HEK293T (cell line): ENCODE results near the gene VWA3B.

Experiments used
- BHLHE40 ChIP-seq: fragments of 450-650 bp; IDR thresholded peaks from 2 replicates; pipeline ENCODE4 v1.6.1; 2016; ENCODE audit warnings: mild to moderate bottlenecking, moderate library complexity, borderline replicate concordance
- CTBP1 ChIP-seq: fragments of 450-650 bp; IDR thresholded peaks from 2 replicates; pipeline ENCODE4 v1.6.1; 2016; ENCODE audit warnings: borderline replicate concordance
- ELF4 ChIP-seq: fragments of 450-650 bp; IDR thresholded peaks from 2 replicates; pipeline ENCODE4 v1.6.1; 2017; ENCODE audit warnings: antibody characterized with exemption
- FOXA1 ChIP-seq: fragments of 450-650 bp; IDR thresholded peaks from 2 replicates; pipeline ENCODE4 v1.6.1; 2016; ENCODE audit warnings: mild to moderate bottlenecking
- FOXK2 ChIP-seq: fragments of 450-650 bp; IDR thresholded peaks from 2 replicates; pipeline ENCODE4 v1.6.1; 2016; ENCODE audit warnings: mild to moderate bottlenecking
- FOXM1 ChIP-seq: fragments of 450-650 bp; IDR thresholded peaks from 2 replicates; pipeline ENCODE4 v1.6.1; 2017; ENCODE audit warnings: mild to moderate bottlenecking, borderline replicate concordance
- HDGF ChIP-seq: fragments of 450-650 bp; IDR thresholded peaks from 2 replicates; pipeline ENCODE4 v1.6.1; 2017; ENCODE audit warnings: antibody characterized with exemption, borderline replicate concordance
- L3MBTL2 ChIP-seq: fragments of 450-650 bp; conservative IDR thresholded peaks from 2 replicates; pipeline ENCODE4 v1.6.1; 2016; ENCODE audit warnings: mild to moderate bottlenecking
- LEF1 ChIP-seq: fragments of 450-650 bp; IDR thresholded peaks from 2 replicates; pipeline ENCODE4 v1.6.1; 2017; ENCODE audit warnings: mild to moderate bottlenecking, borderline replicate concordance
- NFRKB ChIP-seq: fragments of 450-650 bp; IDR thresholded peaks from 2 replicates; pipeline ENCODE4 v1.6.1; 2016; ENCODE audit warnings: mild to moderate bottlenecking, moderate library complexity
- SP1 ChIP-seq: fragments of 450-650 bp; IDR thresholded peaks from 2 replicates; pipeline ENCODE4 v1.6.1; 2017
- TARDBP ChIP-seq: fragments of 450-650 bp; IDR thresholded peaks from 2 replicates; pipeline ENCODE4 v1.6.1; 2016
- TF ChIP-seq, protein P1 (sequence below): fragments of 450-650 bp; IDR thresholded peaks from 2 replicates; pipeline ENCODE4 v1.6.1; 2016

DNA sequence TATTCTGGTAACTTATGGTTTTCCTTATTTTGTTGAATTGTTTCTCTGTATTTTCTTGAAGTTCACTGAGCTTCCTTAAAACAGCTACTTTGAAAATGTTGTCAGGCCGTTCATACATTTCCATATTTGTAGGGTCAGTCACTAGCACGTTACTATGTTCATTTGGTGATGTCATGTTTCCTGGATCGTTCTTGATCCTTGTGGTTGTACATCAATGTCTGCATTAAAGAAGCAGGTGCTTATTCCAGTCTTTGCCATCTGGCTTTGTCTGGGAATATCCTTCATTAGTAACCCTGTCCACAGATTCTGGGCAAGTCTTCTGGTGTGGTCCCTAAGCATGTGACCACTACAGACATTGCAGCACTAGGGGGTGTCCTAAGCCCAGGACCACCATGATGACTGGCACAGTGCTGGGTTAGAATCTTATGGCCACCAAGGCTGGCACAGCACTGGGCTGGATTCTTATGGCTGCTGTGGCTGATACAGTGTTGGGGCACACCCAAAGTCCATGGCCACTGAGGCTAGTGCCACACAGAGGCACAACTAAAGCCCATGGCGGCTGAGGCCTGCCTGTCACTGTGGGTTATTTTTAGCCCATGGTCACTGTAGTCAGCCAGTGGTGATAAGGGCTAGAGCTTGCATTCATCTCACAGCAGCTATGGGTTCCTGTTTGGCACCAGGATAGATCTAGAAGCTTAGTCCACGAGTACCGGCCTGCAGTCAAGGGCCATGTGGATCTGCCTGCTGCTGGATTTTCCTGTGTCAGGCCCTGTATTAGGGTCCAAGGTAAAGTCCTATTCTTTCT lies 13.2 kb downstream of the VWA3B start:
- TF ChIP-seq, protein P1, sequence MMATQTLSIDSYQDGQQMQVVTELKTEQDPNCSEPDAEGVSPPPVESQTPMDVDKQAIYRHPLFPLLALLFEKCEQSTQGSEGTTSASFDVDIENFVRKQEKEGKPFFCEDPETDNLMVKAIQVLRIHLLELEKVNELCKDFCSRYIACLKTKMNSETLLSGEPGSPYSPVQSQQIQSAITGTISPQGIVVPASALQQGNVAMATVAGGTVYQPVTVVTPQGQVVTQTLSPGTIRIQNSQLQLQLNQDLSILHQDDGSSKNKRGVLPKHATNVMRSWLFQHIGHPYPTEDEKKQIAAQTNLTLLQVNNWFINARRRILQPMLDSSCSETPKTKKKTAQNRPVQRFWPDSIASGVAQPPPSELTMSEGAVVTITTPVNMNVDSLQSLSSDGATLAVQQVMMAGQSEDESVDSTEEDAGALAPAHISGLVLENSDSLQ, result no peak
- TF ChIP-seq CTBP1 (no peak), L3MBTL2 (no peak), FOXK2 (no peak), BHLHE40 (no peak), FOXM1 (no peak), SP1 (no peak), FOXA1 (no peak), TARDBP (no peak), NFRKB (no peak), LEF1 (no peak), ELF4 (no peak), HDGF (no peak)
